GM23338 (cell line): ENCODE results near the gene FEM1B. TPM values are rescaled to one million over a fixed set of nuclear protein-coding genes. Genes with fewer than 3 reads are reported as not detected.

Experiments
- ATAC-seq: fragments of 200-7000 bp; cut with Tn5 transposase; 3 replicates; pipeline ENCODE4 v1.9.1; 2020
- DNase-seq: peaks from one replicate; pipeline ENCODE4 v3.0.0-alpha.2; 2015; ENCODE audit warnings: low spot score
- H2AFZ ChIP-seq: fragments of 200-600 bp; sonication (generic); 2 replicates; pipeline ENCODE4 v1.8.0; 2016; ENCODE audit warnings: antibody characterized with exemption, mild to moderate bottlenecking, moderate library complexity
- H3F3A ChIP-seq: fragments of 200-600 bp; sonication (generic); replicated peaks from 2 replicates; pipeline ENCODE4 v1.8.0; 2017; ENCODE audit warnings: antibody characterized with exemption, mixed run types, low read depth
- H3K27ac ChIP-seq: fragments of 200-600 bp; sonication (generic); 2 replicates; pipeline ENCODE4 v1.6.1; 2016; ENCODE audit warnings: low read depth
- H3K27me3 ChIP-seq: fragments of 200-600 bp; sonication (generic); 2 replicates; pipeline ENCODE4 v1.8.0; 2016; ENCODE audit warnings: mild to moderate bottlenecking, mixed run types, moderate library complexity; ENCODE audit not compliant: insufficient read depth
- H3K36me3 ChIP-seq: fragments of 200-600 bp; sonication (generic); 2 replicates; pipeline ENCODE4 v1.8.0; 2016; ENCODE audit warnings: mild to moderate bottlenecking; ENCODE audit not compliant: insufficient read depth
- H3K4me1 ChIP-seq: fragments of 200-600 bp; sonication (generic); 2 replicates; pipeline ENCODE4 v1.8.0; 2016; ENCODE audit warnings: mild to moderate bottlenecking, moderate library complexity; ENCODE audit not compliant: insufficient read depth
- H3K4me2 ChIP-seq: fragments of 200-600 bp; sonication (generic); 2 replicates; pipeline ENCODE4 v1.7.1; 2017; ENCODE audit warnings: mixed run types
- H3K4me3 ChIP-seq: fragments of 200-600 bp; sonication (generic); 2 replicates; pipeline ENCODE4 v1.6.1; 2016; ENCODE audit warnings: mixed run types
- H3K79me2 ChIP-seq: fragments of 200-600 bp; sonication (generic); replicated peaks from 2 replicates; pipeline ENCODE4 v1.8.0; 2017; ENCODE audit warnings: mild to moderate bottlenecking; ENCODE audit not compliant: insufficient read depth
- H3K9me2 ChIP-seq: fragments of 200-600 bp; sonication (generic); 2 replicates; pipeline ENCODE4 v1.8.0; 2017; ENCODE audit not compliant: insufficient read depth
- H4K20me1 ChIP-seq: fragments of 200-600 bp; sonication (generic); replicated peaks from 2 replicates; pipeline ENCODE4 v1.8.0; 2017; ENCODE audit warnings: mild to moderate bottlenecking; ENCODE audit not compliant: insufficient read depth
- H3K27ac Mint-ChIP-seq: 2 replicates; pipeline ENCODE4 v1.8.0; 2020; ENCODE audit warnings: inconsistent platforms, mild to moderate bottlenecking, moderate library complexity, mixed read lengths
- H3K27me3 Mint-ChIP-seq: 3 replicates; pipeline ENCODE4 v1.8.0; 2022; ENCODE audit warnings: low read depth, mild to moderate bottlenecking, moderate library complexity, mixed read lengths, inconsistent platforms; ENCODE audit not compliant: insufficient read depth, poor library complexity
- H3K36me3 Mint-ChIP-seq: 3 replicates; pipeline ENCODE4 v1.8.0; 2021; ENCODE audit warnings: low read depth, mild to moderate bottlenecking, inconsistent platforms, moderate library complexity, mixed read lengths
- H3K4me1 Mint-ChIP-seq: 3 replicates; pipeline ENCODE4 v1.8.0; 2020; ENCODE audit warnings: mild to moderate bottlenecking, inconsistent platforms, mixed read lengths
- H3K4me3 Mint-ChIP-seq: 3 replicates; pipeline ENCODE4 v1.8.0; 2021; ENCODE audit warnings: moderate library complexity, mild to moderate bottlenecking, inconsistent platforms, mixed read lengths
- H3K9me3 Mint-ChIP-seq: 3 replicates; pipeline ENCODE4 v1.8.0; 2020; ENCODE audit warnings: moderate library complexity, mild to moderate bottlenecking, inconsistent platforms, mixed read lengths
- CREB1 ChIP-seq: fragments of 250-450 bp; sonication (Bioruptor Pico); IDR thresholded peaks from 2 replicates; pipeline ENCODE4 v1.5.0; 2020; ENCODE audit warnings: low read depth, mild to moderate bottlenecking, moderate library complexity
- CTCF ChIP-seq, 2 experiments: fragments of 200-600 bp in 1 of 2; sonication (generic) in 1 of 2; conservative IDR thresholded peaks; 2 replicates each; pipeline versions ENCODE4 v1.5.1 to v1.6.1; 2016 to 2017; ENCODE audit warnings: antibody characterized with exemption in 2 of 2, low read depth in 2 of 2, mild to moderate bottlenecking in 2 of 2, moderate library complexity in 1 of 2
- EZH2 ChIP-seq: fragments of 200-600 bp; sonication (generic); IDR thresholded peaks from one replicate; pipeline ENCODE4 v1.8.0; 2017; ENCODE audit warnings: antibody characterized with exemption, mild to moderate bottlenecking, low read depth; ENCODE audit not compliant: unreplicated experiment
- EZH2phosphoT487 ChIP-seq: fragments of 200-600 bp; sonication (generic); IDR thresholded peaks from one replicate; pipeline ENCODE4 v1.8.1; 2018; ENCODE audit warnings: antibody characterized with exemption; ENCODE audit not compliant: unreplicated experiment
- JUNB ChIP-seq: IDR thresholded peaks from one replicate; pipeline ENCODE4 v1.6.1; 2016; ENCODE audit warnings: antibody characterized with exemption; ENCODE audit not compliant: unreplicated experiment
- NANOG ChIP-seq: IDR thresholded peaks from 2 replicates; pipeline ENCODE4 v1.6.1; 2016; ENCODE audit warnings: antibody characterized with exemption, borderline replicate concordance
- POLR2AphosphoS5 ChIP-seq: IDR thresholded peaks from 2 replicates; pipeline ENCODE4 v1.6.1; 2016; ENCODE audit warnings: antibody characterized with exemption, low read depth
- STAT1 ChIP-seq: IDR thresholded peaks from one replicate; pipeline ENCODE4 v1.6.1; 2016; ENCODE audit warnings: antibody characterized with exemption; ENCODE audit not compliant: unreplicated experiment
- ZNF114 ChIP-seq: fragments of 250-450 bp; sonication (Bioruptor Pico); IDR thresholded peaks from 2 replicates; pipeline ENCODE4 v1.5.0; 2020; ENCODE audit warnings: mild to moderate bottlenecking, moderate library complexity
- ZNF331 ChIP-seq: fragments of 250-450 bp; sonication (Bioruptor Pico); IDR thresholded peaks from 2 replicates; pipeline ENCODE4 v1.5.0; 2020; ENCODE audit warnings: low read depth, mild to moderate bottlenecking, moderate library complexity
- polyA plus RNA-seq: library from polyadenylated mRNA; unstranded; fragments of >200 nt; fragmentation: Nextera tagmentation; extraction: Ambion mirVana; gene quantifications from 2 replicates; pipeline ENCODE4 v1.2.1, GENCODE V29; 2016
- total RNA-seq: library from RNA; depleted of rRNA; stranded (reverse); fragments of >200 nt; shearing (Covaris generic); gene quantifications from 2 replicates; pipeline ENCODE4 v1.2.3, GENCODE V29; 2014
- TF ChIP-seq, protein P1 (sequence below): IDR thresholded peaks from 2 replicates; pipeline ENCODE4 v1.6.1; 2016; ENCODE audit warnings: antibody characterized with exemption
- TF ChIP-seq, protein P2 (sequence below): fragments of 250-450 bp; sonication (Bioruptor Pico); IDR thresholded peaks from 2 replicates; pipeline ENCODE4 v1.5.0; 2020; ENCODE audit warnings: mild to moderate bottlenecking, moderate library complexity
- TF ChIP-seq, protein P3 (sequence below): IDR thresholded peaks from one replicate; pipeline ENCODE4 v1.6.1; 2018; ENCODE audit warnings: antibody characterized with exemption; ENCODE audit not compliant: unreplicated experiment

The FEM1B gene
- total and polyA plus RNA-seq, 2 experiments from 2014 or later: 13.0 to 82.0 TPM

DNA sequence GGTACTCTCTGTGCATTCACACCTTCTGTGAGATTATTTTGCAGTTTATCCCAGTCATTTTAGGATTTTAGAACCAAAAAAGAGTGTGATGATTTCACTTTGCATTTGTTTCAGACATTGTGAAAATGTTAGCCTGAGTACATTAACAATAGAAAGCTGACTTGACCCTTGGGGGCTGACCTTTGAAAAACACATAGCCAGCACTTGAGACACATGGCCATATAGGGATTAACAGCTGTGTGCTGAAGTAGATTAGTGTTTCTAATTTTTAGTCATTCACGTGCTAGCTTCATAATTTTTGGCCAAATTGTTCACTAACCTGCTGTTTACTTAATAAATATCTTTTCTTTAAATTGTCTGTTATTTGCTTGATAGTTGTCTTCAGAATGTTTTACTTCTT, 3.5 kb downstream of the FEM1B start:
- Histone ChIP-seq H3F3A (peaks cover 18% of the 10 kb centered on the region; the same call in 1 of the 2 replicates), H3K4me2 (peak overlapping the region; percentile 95), H3K27ac (no peak overlapping the region), H3K9me2 (no peaks in the 10 kb centered on the region), H3K4me1 (peaks cover 59% of the 10 kb centered on the region), H3K36me3 (peaks cover 5% of the 10 kb centered on the region; the same call in 1 of the 2 replicates), H3K4me3 (peak overlapping the region; percentile 95), H4K20me1 (peaks cover 38% of the 10 kb centered on the region), H3K27me3 (no peaks in the 10 kb centered on the region), H3K79me2 (peaks cover 78% of the 10 kb centered on the region), H2AFZ (no peak overlapping the region)
- Mint-ChIP-seq H3K27ac (no peak overlapping the region), H3K4me3 (peak overlapping the region; percentile 98), H3K27me3 (peaks cover 6% of the 10 kb centered on the region), H3K36me3 (peaks cover 26% of the 10 kb centered on the region), H3K9me3 (peaks cover 10% of the 10 kb centered on the region; the same call in 2 of the 3 replicates), H3K4me1 (peaks cover 61% of the 10 kb centered on the region)
- no peak for TF ChIP-seq NANOG
- TF ChIP-seq EZH2phosphoT487: no peak
- TF ChIP-seq, protein P1, sequence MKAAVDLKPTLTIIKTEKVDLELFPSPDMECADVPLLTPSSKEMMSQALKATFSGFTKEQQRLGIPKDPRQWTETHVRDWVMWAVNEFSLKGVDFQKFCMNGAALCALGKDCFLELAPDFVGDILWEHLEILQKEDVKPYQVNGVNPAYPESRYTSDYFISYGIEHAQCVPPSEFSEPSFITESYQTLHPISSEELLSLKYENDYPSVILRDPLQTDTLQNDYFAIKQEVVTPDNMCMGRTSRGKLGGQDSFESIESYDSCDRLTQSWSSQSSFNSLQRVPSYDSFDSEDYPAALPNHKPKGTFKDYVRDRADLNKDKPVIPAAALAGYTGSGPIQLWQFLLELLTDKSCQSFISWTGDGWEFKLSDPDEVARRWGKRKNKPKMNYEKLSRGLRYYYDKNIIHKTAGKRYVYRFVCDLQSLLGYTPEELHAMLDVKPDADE: no peak
- no peak for TF ChIP-seq POLR2AphosphoS5
- no peak for TF ChIP-seq ZNF331
- TF ChIP-seq, protein P2, sequence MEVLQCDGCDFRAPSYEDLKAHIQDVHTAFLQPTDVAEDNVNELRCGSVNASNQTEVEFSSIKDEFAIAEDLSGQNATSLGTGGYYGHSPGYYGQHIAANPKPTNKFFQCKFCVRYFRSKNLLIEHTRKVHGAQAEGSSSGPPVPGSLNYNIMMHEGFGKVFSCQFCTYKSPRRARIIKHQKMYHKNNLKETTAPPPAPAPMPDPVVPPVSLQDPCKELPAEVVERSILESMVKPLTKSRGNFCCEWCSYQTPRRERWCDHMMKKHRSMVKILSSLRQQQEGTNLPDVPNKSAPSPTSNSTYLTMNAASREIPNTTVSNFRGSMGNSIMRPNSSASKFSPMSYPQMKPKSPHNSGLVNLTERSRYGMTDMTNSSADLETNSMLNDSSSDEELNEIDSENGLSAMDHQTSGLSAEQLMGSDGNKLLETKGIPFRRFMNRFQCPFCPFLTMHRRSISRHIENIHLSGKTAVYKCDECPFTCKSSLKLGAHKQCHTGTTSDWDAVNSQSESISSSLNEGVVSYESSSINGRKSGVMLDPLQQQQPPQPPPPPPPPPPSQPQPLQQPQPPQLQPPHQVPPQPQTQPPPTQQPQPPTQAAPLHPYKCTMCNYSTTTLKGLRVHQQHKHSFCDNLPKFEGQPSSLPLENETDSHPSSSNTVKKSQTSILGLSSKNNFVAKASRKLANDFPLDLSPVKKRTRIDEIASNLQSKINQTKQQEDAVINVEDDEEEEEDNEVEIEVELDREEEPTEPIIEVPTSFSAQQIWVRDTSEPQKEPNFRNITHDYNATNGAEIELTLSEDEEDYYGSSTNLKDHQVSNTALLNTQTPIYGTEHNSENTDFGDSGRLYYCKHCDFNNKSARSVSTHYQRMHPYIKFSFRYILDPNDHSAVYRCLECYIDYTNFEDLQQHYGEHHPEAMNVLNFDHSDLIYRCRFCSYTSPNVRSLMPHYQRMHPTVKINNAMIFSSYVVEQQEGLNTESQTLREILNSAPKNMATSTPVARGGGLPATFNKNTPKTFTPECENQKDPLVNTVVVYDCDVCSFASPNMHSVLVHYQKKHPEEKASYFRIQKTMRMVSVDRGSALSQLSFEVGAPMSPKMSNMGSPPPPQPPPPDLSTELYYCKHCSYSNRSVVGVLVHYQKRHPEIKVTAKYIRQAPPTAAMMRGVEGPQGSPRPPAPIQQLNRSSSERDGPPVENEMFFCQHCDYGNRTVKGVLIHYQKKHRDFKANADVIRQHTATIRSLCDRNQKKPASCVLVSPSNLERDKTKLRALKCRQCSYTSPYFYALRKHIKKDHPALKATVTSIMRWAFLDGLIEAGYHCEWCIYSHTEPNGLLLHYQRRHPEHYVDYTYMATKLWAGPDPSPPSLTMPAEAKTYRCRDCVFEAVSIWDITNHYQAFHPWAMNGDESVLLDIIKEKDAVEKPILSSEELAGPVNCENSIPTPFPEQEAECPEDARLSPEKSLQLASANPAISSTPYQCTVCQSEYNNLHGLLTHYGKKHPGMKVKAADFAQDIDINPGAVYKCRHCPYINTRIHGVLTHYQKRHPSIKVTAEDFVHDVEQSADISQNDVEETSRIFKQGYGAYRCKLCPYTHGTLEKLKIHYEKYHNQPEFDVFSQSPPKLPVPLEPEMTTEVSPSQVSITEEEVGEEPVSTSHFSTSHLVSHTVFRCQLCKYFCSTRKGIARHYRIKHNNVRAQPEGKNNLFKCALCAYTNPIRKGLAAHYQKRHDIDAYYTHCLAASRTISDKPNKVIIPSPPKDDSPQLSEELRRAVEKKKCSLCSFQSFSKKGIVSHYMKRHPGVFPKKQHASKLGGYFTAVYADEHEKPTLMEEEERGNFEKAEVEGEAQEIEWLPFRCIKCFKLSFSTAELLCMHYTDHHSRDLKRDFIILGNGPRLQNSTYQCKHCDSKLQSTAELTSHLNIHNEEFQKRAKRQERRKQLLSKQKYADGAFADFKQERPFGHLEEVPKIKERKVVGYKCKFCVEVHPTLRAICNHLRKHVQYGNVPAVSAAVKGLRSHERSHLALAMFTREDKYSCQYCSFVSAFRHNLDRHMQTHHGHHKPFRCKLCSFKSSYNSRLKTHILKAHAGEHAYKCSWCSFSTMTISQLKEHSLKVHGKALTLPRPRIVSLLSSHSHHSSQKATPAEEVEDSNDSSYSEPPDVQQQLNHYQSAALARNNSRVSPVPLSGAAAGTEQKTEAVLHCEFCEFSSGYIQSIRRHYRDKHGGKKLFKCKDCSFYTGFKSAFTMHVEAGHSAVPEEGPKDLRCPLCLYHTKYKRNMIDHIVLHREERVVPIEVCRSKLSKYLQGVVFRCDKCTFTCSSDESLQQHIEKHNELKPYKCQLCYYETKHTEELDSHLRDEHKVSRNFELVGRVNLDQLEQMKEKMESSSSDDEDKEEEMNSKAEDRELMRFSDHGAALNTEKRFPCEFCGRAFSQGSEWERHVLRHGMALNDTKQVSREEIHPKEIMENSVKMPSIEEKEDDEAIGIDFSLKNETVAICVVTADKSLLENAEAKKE: no peak
- no peak for TF ChIP-seq EZH2
- no peak for TF ChIP-seq JUNB
- no peak for TF ChIP-seq ZNF114 (CRISPR knock-in tag)
- no peak for TF ChIP-seq CREB1 (CRISPR knock-in tag)
- no peak for TF ChIP-seq CTCF (conservative IDR thresholded peaks at IDR 0.05; ENCODE audit: low read depth in 2 of 2)
- TF ChIP-seq, protein P3, sequence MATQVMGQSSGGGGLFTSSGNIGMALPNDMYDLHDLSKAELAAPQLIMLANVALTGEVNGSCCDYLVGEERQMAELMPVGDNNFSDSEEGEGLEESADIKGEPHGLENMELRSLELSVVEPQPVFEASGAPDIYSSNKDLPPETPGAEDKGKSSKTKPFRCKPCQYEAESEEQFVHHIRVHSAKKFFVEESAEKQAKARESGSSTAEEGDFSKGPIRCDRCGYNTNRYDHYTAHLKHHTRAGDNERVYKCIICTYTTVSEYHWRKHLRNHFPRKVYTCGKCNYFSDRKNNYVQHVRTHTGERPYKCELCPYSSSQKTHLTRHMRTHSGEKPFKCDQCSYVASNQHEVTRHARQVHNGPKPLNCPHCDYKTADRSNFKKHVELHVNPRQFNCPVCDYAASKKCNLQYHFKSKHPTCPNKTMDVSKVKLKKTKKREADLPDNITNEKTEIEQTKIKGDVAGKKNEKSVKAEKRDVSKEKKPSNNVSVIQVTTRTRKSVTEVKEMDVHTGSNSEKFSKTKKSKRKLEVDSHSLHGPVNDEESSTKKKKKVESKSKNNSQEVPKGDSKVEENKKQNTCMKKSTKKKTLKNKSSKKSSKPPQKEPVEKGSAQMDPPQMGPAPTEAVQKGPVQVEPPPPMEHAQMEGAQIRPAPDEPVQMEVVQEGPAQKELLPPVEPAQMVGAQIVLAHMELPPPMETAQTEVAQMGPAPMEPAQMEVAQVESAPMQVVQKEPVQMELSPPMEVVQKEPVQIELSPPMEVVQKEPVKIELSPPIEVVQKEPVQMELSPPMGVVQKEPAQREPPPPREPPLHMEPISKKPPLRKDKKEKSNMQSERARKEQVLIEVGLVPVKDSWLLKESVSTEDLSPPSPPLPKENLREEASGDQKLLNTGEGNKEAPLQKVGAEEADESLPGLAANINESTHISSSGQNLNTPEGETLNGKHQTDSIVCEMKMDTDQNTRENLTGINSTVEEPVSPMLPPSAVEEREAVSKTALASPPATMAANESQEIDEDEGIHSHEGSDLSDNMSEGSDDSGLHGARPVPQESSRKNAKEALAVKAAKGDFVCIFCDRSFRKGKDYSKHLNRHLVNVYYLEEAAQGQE: no peak
- no peak for TF ChIP-seq STAT1
- DNase-seq (no peak), ATAC-seq (no peak)
